DND-41 (cell line): ENCODE data around the gene SEC22C.

ENCODE experiments used
- CTCF ChIP-seq: IDR thresholded peaks from 2 replicates; pipeline ENCODE4 v1.5.1; 2012; ENCODE audit warnings: borderline replicate concordance, low read length, moderate library complexity, mild to moderate bottlenecking; ENCODE audit not compliant: poor library complexity, severe bottlenecking; ENCODE audit errors: extremely low read depth
- EZH2 ChIP-seq: IDR thresholded peaks from 3 replicates; pipeline ENCODE4 v1.6.1; 2012; ENCODE audit warnings: borderline replicate concordance, low read depth, mild to moderate bottlenecking, moderate library complexity, low read length, inconsistent platforms; ENCODE audit not compliant: severe bottlenecking

DNA sequence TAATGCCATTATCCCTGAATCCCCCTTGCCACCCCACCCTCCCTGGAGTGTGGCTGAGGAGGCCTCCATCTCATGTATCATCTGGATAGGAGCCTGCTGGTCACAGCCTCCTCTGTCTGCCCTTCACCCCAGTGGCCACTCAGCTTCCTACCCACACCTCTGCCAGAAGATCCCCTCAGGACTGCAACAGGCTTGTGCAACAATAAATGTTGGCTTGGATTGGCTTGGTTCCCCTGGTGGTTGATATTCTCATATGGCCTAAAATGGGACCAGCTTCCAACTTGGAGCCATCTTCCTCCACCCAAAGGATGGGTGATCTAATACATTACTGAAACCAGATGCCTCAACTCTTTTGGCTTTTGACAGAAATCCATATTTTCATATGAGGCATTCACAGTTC lies 44.4 kb downstream of the SEC22C start:
- TF ChIP-seq CTCF (no peak), EZH2 (no peak)
